Chondrocyte (in vitro differentiated cells): ENCODE data around the gene ANXA8. TPM values are rescaled to one million over a fixed set of nuclear protein-coding genes. Genes with fewer than 3 reads are reported as not detected.

ENCODE experiments used
- DNase-seq: peaks from one replicate; pipeline ENCODE4 v3.0.0; 2021; ENCODE audit warnings: mixed read lengths, low spot score
- H3K27ac Mint-ChIP-seq: one replicate; pipeline ENCODE4 v1.8.0; 2021; ENCODE audit warnings: mild to moderate bottlenecking, moderate library complexity, mixed read lengths; ENCODE audit not compliant: unreplicated experiment
- H3K27me3 Mint-ChIP-seq: 2 replicates; pipeline ENCODE4 v1.8.0; 2021; ENCODE audit warnings: low read depth, mixed read lengths
- H3K36me3 Mint-ChIP-seq: 2 replicates; pipeline ENCODE4 v1.8.0; 2021; ENCODE audit warnings: low read depth, mixed read lengths
- H3K4me1 Mint-ChIP-seq: 2 replicates; pipeline ENCODE4 v1.8.0; 2021; ENCODE audit warnings: low read depth, mild to moderate bottlenecking, mixed read lengths
- H3K4me3 Mint-ChIP-seq: one replicate; pipeline ENCODE4 v1.8.0; 2021; ENCODE audit warnings: mild to moderate bottlenecking, moderate library complexity, mixed read lengths; ENCODE audit not compliant: unreplicated experiment
- H3K9me3 Mint-ChIP-seq: 2 replicates; pipeline ENCODE4 v1.8.0; 2021; ENCODE audit warnings: low read depth, mixed read lengths
- CTCF ChIP-seq: fragments of 200-600 bp; sonication (generic); IDR thresholded peaks from 2 replicates; pipeline ENCODE4 v1.5.0; 2021; ENCODE audit warnings: antibody characterized with exemption, mild to moderate bottlenecking, moderate library complexity
- total RNA-seq: library from RNA; stranded (reverse); gene quantifications from 3 replicates; pipeline ENCODE4 v1.2.1, GENCODE V29; 2021

The ANXA8 gene
- total RNA-seq, 1 donor from 2014 or later = 0.27 TPM

DNA sequence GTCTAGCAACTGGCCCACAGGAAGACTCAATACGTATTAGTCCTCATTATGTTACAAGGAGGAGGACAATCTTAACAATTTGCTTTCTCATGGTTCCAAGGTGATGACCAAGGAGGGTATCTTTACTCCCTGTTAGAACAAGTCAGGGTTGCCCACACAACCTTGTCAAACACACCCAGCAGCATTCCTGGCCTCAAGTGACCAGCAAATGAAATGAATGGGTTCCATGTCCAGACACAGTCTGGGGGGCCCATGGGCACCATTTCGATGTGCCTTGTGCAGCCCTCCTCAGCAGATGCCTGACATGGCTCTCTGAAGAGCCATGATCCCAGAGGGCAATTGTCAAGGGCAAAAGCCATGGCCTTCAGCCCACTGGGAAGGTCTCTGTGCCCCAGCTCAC lies 40.8 kb downstream of the ANXA8 start:
- no peak for DNase-seq
- Mint-ChIP-seq H3K4me3 (no peak overlapping the region), H3K36me3 (peaks cover 5% of the 10 kb centered on the region), H3K27ac (no peak overlapping the region), H3K9me3 (peaks cover 12% of the 10 kb centered on the region), H3K4me1 (no peaks in the 10 kb centered on the region), H3K27me3 (peaks cover 14% of the 10 kb centered on the region)
- no peak for TF ChIP-seq CTCF

- DNase-seq = peak; percentile 50
- Mint-ChIP-seq H3K36me3 (peaks cover 5% of the 10 kb centered on the region), H3K4me1 (no peaks in the 10 kb centered on the region), H3K27me3 (peaks cover 14% of the 10 kb centered on the region), H3K27ac (no peak overlapping the region), H3K4me3 (no peak overlapping the region), H3K9me3 (peaks cover 12% of the 10 kb centered on the region)
- TF ChIP-seq CTCF = no peak
Measured at GRCh38 chr10:47442351-47442750, 41.6 kb downstream of the ANXA8 start.

- no peak overlapping the region for H3K27ac Mint-ChIP-seq
- TF ChIP-seq CTCF = no peak
- H3K9me3 Mint-ChIP-seq = peaks cover 13% of the 10 kb centered on the region
- no peaks in the 10 kb centered on the region for H3K4me1 Mint-ChIP-seq
- H3K27me3 Mint-ChIP-seq = peaks cover 15% of the 10 kb centered on the region
- no peak for DNase-seq
- no peak overlapping the region for H3K4me3 Mint-ChIP-seq
- peaks cover 6% of the 10 kb centered on the region for H3K36me3 Mint-ChIP-seq
Measured at GRCh38 chr10:47441938-47442337, 42.0 kb downstream of the ANXA8 start.

DNA sequence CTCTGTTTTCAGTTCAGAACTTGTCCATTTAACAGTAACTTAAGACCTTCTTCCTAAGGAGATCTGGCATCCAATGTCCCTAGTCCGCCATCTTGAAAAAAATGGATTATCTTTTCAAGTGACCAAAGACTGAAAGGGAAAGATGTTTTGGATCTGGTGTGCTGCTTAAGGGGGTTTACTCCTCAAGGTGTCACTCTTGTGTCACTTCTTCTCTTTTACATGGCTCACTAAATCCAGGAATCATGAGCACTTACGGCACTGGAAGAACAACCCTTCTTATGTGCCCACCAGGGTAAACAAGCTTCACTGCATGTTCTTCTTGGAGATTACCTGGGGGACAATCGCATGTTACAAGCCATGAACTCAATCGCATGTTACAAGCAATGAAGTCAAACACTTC lies 43.7 kb downstream of the ANXA8 start:
- H3K9me3 Mint-ChIP-seq = peaks cover 8% of the 10 kb centered on the region
- H3K27ac Mint-ChIP-seq = no peak overlapping the region
- no peaks in the 10 kb centered on the region for H3K4me1 Mint-ChIP-seq
- TF ChIP-seq CTCF = no peak
- peaks cover 5% of the 10 kb centered on the region for H3K36me3 Mint-ChIP-seq
- no peak for DNase-seq
- H3K4me3 Mint-ChIP-seq = no peak overlapping the region
- peaks cover 22% of the 10 kb centered on the region for H3K27me3 Mint-ChIP-seq

DNA sequence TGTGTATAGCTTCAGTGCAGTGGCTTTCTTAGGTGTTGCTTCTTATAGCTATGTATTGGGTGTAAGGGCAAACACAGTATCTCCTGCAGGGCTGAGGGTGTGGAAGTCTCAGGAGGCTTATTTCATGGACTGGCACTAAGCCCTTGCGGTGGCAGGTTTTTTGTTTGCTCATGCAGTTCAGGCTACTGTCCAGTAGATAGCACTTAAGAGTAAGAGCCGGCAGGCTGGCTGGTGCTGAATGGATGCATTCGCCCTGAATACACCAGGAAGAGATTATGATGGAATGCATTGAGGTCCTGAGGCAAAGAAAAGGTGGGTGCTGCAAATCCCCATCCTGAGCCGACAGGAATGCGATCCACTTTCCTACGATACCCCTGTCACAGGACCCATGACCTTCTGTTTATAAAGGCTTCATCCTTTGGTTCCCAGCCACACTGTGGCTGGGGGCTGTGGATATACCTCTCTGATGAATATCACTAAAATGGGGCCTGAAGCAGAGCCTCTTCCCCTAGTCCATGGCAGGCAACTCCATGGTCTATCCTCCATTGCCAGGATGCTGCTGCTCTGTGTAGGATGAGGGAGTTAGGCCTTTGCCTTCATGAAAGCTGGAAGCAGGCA lies 44.9 kb downstream of the ANXA8 start:
- H3K27me3 Mint-ChIP-seq = peaks cover 24% of the 10 kb centered on the region
- peak; percentile 76 for TF ChIP-seq CTCF
- DNase-seq = peak; percentile 59
- peaks cover 15% of the 10 kb centered on the region for H3K9me3 Mint-ChIP-seq
- H3K4me1 Mint-ChIP-seq = no peaks in the 10 kb centered on the region
- H3K27ac Mint-ChIP-seq = no peak overlapping the region
- peaks cover 8% of the 10 kb centered on the region for H3K36me3 Mint-ChIP-seq
- no peak overlapping the region for H3K4me3 Mint-ChIP-seq
